ENCODE data around the gene MDFI.

Gene MDFI

DNA sequence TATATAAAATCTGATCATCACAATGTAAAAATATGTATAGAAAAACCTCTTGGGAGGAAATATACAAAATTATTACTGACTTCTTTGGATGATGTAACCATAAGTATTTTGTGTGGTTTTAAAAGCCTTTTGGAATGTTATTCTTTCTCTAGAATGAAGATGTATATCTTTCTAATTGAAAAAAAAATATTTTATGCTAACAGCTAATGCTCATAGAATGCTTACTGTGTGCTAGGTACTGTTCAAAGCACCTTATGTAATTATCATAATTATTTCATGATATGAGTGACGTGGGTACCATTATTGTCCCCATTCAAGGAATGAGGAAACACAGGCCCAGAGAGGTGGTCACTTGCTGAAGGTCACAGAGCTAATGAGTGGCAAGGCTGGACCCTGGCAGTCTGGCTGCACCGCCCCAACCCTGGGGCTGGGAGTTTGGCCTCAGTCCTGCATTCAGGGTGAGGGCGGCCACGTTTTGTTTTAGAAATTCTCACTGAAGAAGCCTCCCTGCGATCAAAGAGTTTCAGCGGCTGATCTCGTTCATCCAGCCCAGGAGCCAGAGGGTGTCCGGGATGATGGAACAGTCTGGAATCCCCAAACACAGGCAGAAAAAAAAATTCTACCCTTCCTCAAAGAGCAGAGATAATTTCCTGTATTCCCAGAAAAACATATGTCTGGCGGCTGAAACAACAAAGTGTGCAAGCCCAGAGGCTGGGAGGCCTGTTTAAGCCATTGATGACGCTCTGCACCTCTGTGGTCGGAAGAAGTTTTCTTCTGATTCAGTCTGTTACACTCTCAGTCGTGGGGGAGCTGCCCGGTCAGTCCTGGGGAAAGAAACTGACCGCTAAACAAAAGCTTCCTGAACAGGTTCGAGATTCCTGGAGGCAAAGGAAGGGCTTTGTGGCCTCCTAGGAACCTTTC lies 59.9 kb downstream of the MDFI start:
- Histone ChIP-seq H2AFZ (ENCODE audit: low read depth, low read length) (no peak overlapping the region), H3K4me3 (ENCODE audit: low read length) (no peak overlapping the region), H3K9me3 (ENCODE audit: low read length) (no peaks in the 10 kb centered on the region), H3K27me3 (ENCODE audit: insufficient read depth, low read length) (peaks cover 4% of the 10 kb centered on the region), H3K36me3 (ENCODE audit: insufficient read depth, low read length) (no peaks in the 10 kb centered on the region), H3K4me1 (ENCODE audit: insufficient read depth, low read length) (no peaks in the 10 kb centered on the region)

DNA sequence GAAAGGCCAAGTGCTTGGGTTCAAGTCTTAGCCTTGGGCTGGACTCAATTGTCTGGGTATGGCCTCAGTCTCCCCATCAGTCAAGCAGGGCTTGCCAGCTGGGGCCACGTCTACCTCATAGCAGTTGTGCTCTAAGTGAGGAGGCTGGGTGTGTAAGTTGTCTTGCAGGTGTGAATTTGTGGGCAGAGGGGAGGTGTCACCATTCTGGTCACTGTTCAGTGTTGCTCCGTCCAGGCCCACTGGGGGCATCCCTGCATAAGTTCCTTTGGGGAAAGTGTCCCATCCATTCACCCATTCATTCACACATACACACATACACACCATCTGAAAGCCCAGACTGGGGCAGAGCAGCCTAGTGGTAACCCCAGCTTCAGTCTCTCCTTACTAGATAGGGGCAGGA lies 60.8 kb downstream of the MDFI start:
- H3K4me1 ChIP-seq (ENCODE audit: insufficient read depth, low read length) = no peaks in the 10 kb centered on the region
- no peak overlapping the region for H2AFZ ChIP-seq (ENCODE audit: low read depth, low read length)
- H3K27me3 ChIP-seq (ENCODE audit: insufficient read depth, low read length) = no peaks in the 10 kb centered on the region
- no peak overlapping the region for H3K4me3 ChIP-seq (ENCODE audit: low read length)
- no peaks in the 10 kb centered on the region for H3K36me3 ChIP-seq (ENCODE audit: insufficient read depth, low read length)
- no peaks in the 10 kb centered on the region for H3K9me3 ChIP-seq (ENCODE audit: low read length)

DNA sequence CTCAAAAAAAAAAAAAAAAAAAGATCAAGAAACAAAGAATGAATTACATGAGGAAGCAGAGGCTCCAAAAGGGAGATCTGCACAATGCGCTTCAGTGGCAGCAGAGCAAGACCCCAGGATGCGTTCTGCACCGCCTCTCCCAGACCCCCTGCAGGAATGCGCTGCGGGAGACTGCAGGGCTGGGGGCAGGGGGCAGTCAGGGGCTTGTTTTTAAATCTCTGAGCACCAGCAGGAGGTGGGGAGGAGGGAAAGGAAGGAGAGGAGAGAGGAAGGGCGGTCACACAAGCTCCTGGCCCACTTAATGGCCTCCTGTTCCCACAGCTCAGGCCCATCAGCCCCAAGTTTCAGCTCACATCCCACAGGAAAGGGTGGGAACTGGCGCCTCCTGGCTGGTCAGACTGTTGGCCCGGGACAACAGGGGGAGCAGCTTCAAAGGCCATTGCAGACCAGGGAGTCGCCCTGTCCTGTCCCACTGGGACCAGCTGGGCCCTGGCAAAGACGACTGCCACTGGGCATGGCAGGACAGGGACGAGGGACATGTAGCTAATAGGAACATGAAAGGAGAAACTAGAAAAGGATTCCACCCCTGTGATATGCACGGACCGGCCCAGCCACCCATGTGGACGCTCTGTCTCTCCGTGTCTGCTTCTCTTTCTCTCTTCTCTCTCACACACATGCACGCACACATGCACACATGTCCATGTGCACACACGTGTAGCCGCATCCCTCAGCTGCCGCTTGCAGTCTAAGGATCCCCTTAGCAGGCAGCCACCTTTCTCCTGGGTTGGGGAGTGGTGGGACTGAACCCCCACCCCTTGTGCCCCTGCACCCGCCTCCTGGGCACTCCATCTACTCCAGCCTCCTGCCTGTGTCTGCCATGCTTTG lies 62.4 kb downstream of the MDFI start:
- Histone ChIP-seq H3K36me3 (ENCODE audit: insufficient read depth, low read length) (no peaks in the 10 kb centered on the region), H2AFZ (ENCODE audit: low read depth, low read length) (no peak overlapping the region), H3K4me1 (ENCODE audit: insufficient read depth, low read length) (no peaks in the 10 kb centered on the region), H3K27me3 (ENCODE audit: insufficient read depth, low read length) (peaks cover 4% of the 10 kb centered on the region), H3K4me3 (ENCODE audit: low read length) (no peak overlapping the region), H3K9me3 (ENCODE audit: low read length) (no peaks in the 10 kb centered on the region)

DNA sequence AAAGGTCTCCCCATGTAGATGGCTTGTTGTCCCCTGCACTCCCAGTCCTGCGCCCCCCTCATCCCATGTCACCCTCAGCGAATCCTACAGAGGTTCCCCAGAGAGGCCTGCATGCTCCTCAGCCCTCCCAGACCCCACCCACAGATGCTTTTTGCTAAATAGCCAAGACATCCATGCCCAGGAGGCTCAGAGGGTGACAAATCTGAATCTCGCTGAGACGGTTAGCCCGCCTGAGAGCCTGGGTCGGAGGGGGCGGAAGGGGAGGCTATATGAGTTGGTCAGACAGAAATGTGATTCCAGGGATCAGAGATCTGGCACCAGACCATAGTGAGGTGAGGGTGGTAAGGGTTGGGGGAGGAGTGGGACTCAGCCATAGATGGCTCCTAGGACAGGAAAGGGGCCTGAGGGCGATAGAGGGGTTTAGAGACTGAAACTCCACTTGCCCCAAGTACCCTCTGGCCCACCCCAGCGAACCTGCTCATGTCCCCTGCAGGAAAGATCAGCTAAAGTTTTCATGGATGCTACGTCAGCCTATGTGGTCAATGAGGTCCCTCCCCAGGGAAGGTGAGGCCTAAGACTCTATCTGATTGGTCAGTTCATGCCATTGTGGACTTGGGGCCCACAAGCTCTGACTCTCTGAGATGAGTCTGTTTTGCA lies 63.9 kb downstream of the MDFI start:
- H3K9me3 ChIP-seq (ENCODE audit: low read length) = no peaks in the 10 kb centered on the region
- no peaks in the 10 kb centered on the region for H3K4me1 ChIP-seq (ENCODE audit: insufficient read depth, low read length)
- H3K36me3 ChIP-seq (ENCODE audit: insufficient read depth, low read length) = no peaks in the 10 kb centered on the region
- no peak overlapping the region for H3K4me3 ChIP-seq (ENCODE audit: low read length)
- H2AFZ ChIP-seq (ENCODE audit: low read depth, low read length) = no peak overlapping the region
- peaks cover 4% of the 10 kb centered on the region for H3K27me3 ChIP-seq (ENCODE audit: insufficient read depth, low read length)

DNA sequence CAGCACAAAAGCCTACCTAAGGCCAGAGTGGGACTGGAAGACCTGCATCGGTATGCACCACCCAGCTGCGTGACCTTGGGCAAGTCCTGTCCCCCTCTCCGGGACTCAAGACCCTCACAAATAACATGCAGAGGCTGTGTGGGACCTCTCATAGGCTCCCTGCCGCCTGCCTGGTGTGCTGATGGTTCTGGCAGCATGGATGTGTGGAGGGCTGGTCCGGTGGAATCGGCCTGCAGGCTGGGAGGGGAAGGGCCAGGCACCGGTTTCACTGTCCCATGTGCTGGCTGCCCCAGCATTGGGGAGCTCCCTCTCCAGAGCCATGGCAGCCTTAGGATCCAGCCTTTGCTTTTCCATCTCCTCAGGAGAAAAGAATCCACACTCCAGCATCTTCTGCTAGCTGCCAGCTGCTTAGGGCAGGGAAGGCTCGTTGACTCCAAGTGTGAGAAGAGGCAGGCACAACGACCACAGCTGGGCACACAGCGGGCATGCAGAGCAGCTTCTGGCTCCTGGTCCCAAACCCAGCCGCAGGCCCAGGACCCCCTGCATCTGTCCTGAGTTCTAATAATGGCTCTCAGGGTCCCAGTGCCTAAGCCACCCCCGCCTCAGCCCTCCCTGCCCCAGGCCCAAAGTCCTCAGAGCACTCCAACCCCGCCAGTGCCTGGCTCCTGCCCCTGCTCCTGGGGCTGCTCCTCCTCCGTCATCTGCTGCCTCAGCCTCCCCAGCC lies 64.7 kb downstream of the MDFI start:
- Histone ChIP-seq H3K36me3 (ENCODE audit: insufficient read depth, low read length) (no peaks in the 10 kb centered on the region), H3K27me3 (ENCODE audit: insufficient read depth, low read length) (peaks cover 9% of the 10 kb centered on the region), H2AFZ (ENCODE audit: low read depth, low read length) (no peak overlapping the region), H3K4me1 (ENCODE audit: insufficient read depth, low read length) (no peaks in the 10 kb centered on the region), H3K9me3 (ENCODE audit: low read length) (no peaks in the 10 kb centered on the region), H3K4me3 (ENCODE audit: low read length) (no peak overlapping the region)

All from neuron (in vitro differentiated cells).